Tibial artery (tissue), 4 donors: ENCODE measurements around the gene FAM241B.

Experiments used
- DNase-seq, 2 donors: peaks; one replicate each; pipeline ENCODE4 v3.0.0-alpha.2; 2019
- H3K27ac ChIP-seq, 2 donors: fragments of 200-600 bp; sonication (generic) in 1 of 2; 1 replicate in 1 of 2; 2 replicates in 1 of 2; pipeline ENCODE4 v1.5.1; 2018 to 2019; ENCODE audit warnings: mild to moderate bottlenecking in 1 of 2
- H3K27me3 ChIP-seq, 2 donors: fragments of 200-600 bp; sonication (generic) in 1 of 2; one replicate each; pipeline versions ENCODE4 v1.5.1 to v1.6.0; 2016 to 2019
- H3K36me3 ChIP-seq, 3 donors: fragments of 200-600 bp; sonication (generic) in 2 of 3; one replicate each; pipeline ENCODE4 v1.5.1; 2016 to 2019; ENCODE audit warnings: mild to moderate bottlenecking in 2 of 3
- H3K4me1 ChIP-seq, 4 donors: fragments of 200-600 bp; sonication (generic) in 2 of 4; 1 replicate in 3 of 4; 2 replicates in 1 of 4; pipeline ENCODE4 v1.5.1; 2016 to 2019
- H3K4me3 ChIP-seq, 2 donors: fragments of 200-600 bp; sonication (generic) in 1 of 2; 1 replicate in 1 of 2; 2 replicates in 1 of 2; pipeline ENCODE4 v1.5.1; 2018 to 2019; ENCODE audit warnings: mild to moderate bottlenecking in 2 of 2
- H3K9me3 ChIP-seq, 3 donors: fragments of 200-600 bp; sonication (generic) in 1 of 3; one replicate each; pipeline ENCODE4 v1.5.1; 2016 to 2019
- intact Hi-C: fragments of 100-400 bp; cut with DNase I; formaldehyde crosslinking; loops from one replicate; pipeline ENCODE4 v1.15.0; 2023; ENCODE audit warnings: low total_unique reads
- TF ChIP-seq, protein P1 (sequence below), 2 experiments: fragments of 200-600 bp in 1 of 2; fragments of 450-650 bp in 1 of 2; IDR thresholded peaks; one replicate each; pipeline ENCODE4 v1.5.1; 2017 to 2019; ENCODE audit warnings: antibody characterized with exemption in 2 of 2, mild to moderate bottlenecking in 1 of 2, moderate library complexity in 1 of 2

Gene FAM241B

DNA sequence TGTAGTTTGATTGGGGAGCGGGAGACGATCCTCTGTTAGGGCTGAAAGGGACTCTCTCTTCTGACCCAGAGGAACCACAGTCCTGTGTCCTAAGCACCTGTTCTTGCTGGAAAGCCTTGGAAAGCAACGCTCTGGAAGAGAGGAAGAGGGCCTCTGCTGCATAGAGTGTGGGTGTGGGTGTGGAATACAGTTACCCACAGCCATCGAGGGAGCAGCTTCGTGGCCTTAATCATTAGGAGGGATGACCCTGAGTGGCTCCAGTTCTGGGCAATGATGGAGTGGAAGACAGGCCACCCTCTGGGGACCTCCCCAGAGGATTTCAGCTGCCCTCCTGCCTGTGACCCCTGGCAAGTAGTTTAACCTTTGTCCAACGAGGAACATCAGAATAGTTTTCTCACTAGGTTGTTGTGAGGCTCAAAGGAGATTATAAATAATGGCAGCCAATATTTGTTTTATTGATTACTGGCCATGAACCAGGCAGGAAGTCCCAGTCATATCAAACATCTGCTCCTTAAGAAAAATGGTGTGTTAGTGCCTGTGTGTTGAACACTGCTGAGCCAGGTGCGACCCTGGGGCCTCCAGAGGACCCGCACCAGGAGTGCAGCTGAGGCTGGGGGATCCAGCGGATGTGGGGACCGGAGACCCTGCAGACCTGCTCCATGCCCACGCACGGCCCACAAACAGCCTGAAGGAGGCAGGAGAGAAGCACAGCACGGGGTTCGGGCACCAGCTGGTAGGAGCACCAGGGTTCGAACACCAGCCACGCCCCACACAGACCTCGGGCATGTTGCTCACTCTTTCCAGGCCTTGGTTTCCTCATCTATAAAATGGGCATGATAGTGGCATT, 35.6 kb downstream of the FAM241B start:
- H3K27ac ChIP-seq, result no peak overlapping the region
- no peak for DNase-seq
- TF ChIP-seq, protein P1, sequence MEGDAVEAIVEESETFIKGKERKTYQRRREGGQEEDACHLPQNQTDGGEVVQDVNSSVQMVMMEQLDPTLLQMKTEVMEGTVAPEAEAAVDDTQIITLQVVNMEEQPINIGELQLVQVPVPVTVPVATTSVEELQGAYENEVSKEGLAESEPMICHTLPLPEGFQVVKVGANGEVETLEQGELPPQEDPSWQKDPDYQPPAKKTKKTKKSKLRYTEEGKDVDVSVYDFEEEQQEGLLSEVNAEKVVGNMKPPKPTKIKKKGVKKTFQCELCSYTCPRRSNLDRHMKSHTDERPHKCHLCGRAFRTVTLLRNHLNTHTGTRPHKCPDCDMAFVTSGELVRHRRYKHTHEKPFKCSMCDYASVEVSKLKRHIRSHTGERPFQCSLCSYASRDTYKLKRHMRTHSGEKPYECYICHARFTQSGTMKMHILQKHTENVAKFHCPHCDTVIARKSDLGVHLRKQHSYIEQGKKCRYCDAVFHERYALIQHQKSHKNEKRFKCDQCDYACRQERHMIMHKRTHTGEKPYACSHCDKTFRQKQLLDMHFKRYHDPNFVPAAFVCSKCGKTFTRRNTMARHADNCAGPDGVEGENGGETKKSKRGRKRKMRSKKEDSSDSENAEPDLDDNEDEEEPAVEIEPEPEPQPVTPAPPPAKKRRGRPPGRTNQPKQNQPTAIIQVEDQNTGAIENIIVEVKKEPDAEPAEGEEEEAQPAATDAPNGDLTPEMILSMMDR (IDR thresholded peaks at IDR 0.05), result no peak
- no peaks in the 10 kb centered on the region for H3K4me1 ChIP-seq
- H3K9me3 ChIP-seq, result no peaks in the 10 kb centered on the region
- no peak overlapping the region for H3K4me3 ChIP-seq
- H3K36me3 ChIP-seq, result no peaks in the 10 kb centered on the region
- H3K27me3 ChIP-seq, result peaks cover 0 to 3% of the 10 kb centered on the region in 2 donors
- intact Hi-C loops, result no loop called here

DNA sequence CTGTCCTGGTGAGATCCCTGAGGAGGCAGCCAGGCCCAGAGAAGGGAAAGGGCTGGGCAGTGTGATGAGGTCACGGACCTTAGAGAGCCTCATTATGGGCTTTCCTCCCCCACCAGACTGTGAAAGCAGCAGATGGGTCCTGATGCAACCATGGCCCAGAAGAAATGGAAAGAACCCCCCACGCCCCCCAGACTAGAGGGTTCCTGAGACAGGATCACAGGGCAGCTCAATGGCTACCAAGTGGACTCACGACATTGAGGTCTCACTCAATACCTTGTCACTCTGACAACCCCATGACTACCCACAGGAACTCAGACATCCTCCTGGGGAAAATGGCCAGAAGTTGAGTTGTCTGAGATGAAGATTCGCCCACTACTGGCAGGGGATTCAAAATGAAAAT, 36.7 kb downstream of the FAM241B start:
- Histone ChIP-seq H3K36me3 (no peaks in the 10 kb centered on the region), H3K27me3 (peaks cover 0 to 3% of the 10 kb centered on the region in 2 donors), H3K9me3 (no peaks in the 10 kb centered on the region), H3K4me1 (no peaks in the 10 kb centered on the region), H3K27ac (no peak overlapping the region), H3K4me3 (no peak overlapping the region)
- TF ChIP-seq, protein P1 (IDR thresholded peaks at IDR 0.05), result no peak
- intact Hi-C loops, result no loop called here
- no peak for DNase-seq

DNA sequence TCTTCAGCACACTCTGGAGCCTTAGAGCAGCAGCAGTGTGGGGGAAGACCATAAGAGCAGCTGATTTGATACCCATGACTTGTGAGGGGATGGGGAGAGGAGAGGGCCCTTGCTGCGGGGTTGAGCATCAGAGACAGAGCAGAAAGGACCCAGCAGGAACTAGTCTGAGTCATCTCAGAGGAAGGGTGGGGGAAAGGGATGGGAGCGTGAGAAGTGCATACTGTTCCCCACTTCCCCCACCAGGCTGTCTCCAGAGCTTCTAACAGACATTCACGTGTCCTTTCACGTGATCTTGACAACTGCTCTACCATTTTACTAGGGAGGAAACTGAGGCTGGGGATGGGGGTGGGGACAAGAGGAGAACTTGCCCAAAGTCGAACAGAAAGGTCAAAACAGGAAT, 38.7 kb downstream of the FAM241B start:
- H3K4me3 ChIP-seq, result no peak overlapping the region
- DNase-seq, result no peak
- intact Hi-C loops, result no loop called here
- no peaks in the 10 kb centered on the region for H3K36me3 ChIP-seq
- TF ChIP-seq, protein P1 (IDR thresholded peaks at IDR 0.05), result no peak
- no peak overlapping the region for H3K27ac ChIP-seq
- H3K9me3 ChIP-seq, result no peaks in the 10 kb centered on the region
- no peaks in the 10 kb centered on the region for H3K4me1 ChIP-seq
- peaks cover 0 to 3% of the 10 kb centered on the region in 2 donors for H3K27me3 ChIP-seq

DNA sequence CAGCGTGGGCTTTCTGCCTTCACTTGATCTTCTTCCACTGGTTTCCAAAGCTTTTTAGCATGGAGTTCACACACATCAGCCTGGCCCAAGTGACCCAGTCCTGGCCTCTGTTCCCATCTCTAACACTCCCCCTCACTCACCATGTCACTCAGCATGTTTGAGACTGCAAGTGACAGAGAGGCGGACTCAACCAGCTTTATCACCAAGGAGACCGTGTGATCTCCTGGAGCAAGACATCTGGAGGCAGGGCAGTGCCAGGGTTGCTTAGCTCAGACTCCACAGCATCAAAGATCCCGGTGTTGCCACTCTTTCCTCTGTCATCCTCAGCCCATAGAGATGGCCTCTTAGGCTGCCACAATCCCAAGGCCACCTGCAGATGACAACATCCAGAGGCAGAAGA, 39.4 kb downstream of the FAM241B start:
- Histone ChIP-seq H3K36me3 (no peaks in the 10 kb centered on the region), H3K4me3 (no peak overlapping the region), H3K9me3 (no peaks in the 10 kb centered on the region), H3K27ac (no peak overlapping the region), H3K27me3 (peaks cover 0 to 3% of the 10 kb centered on the region in 2 donors), H3K4me1 (no peaks in the 10 kb centered on the region)
- intact Hi-C loops, result no loop called here
- DNase-seq, result no peak
- TF ChIP-seq, protein P1 (IDR thresholded peaks at IDR 0.05), result no peak

DNA sequence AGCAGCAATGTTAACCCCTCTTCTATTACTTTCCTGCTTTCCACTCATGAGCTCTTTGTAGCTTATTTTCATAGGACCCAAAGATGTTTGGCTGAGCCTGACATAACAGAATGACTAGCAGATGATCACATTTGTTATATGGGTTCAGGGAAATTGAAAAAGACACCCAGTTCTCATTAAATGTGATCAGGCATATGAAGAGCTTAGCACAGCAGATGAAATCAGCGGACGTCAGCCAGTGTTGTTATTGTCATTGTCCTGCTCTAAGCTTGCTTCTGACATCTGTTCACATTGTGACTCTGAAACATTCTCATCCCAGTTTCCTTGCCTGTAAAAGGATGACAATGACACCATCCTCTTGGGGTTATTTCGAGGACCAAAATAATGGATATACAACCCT, 43.5 kb downstream of the FAM241B start:
- no peaks in the 10 kb centered on the region for H3K4me1 ChIP-seq
- TF ChIP-seq, protein P1 (IDR thresholded peaks at IDR 0.05), result no peak
- no peak for DNase-seq
- peaks cover 0 to 8% of the 10 kb centered on the region in 2 donors for H3K27me3 ChIP-seq
- H3K27ac ChIP-seq, result no peak overlapping the region
- H3K9me3 ChIP-seq, result no peaks in the 10 kb centered on the region
- H3K4me3 ChIP-seq, result no peak overlapping the region
- intact Hi-C loops, result no loop called here
- H3K36me3 ChIP-seq, result no peaks in the 10 kb centered on the region
